Loucy (cell line): ENCODE measurements around the gene SH3RF3.

Experiments
- H2AFZ ChIP-seq: fragments of 200-600 bp; sonication (generic); 2 replicates; pipeline ENCODE4 v1.6.0; 2016; ENCODE audit warnings: antibody characterized with exemption, mild to moderate bottlenecking, low read length, moderate library complexity
- H3F3A ChIP-seq: fragments of 200-600 bp; 2 replicates; pipeline ENCODE4 v1.6.0; 2016; ENCODE audit warnings: antibody characterized with exemption, low read depth, mild to moderate bottlenecking
- H3K27me3 ChIP-seq: fragments of 200-600 bp; sonication (generic); 2 replicates; pipeline ENCODE4 v1.6.1; 2014; ENCODE audit warnings: low read length, mild to moderate bottlenecking; ENCODE audit not compliant: insufficient read depth, poor library complexity, severe bottlenecking
- H3K36me3 ChIP-seq: fragments of 200-600 bp; sonication (generic); 2 replicates; pipeline ENCODE4 v1.6.1; 2016; ENCODE audit warnings: low read length; ENCODE audit not compliant: insufficient read depth
- H3K4me1 ChIP-seq: fragments of 200-600 bp; sonication (generic); 2 replicates; pipeline ENCODE4 v1.5.1; 2014; ENCODE audit warnings: low read length, mild to moderate bottlenecking; ENCODE audit not compliant: insufficient read depth, poor library complexity, severe bottlenecking
- H3K4me2 ChIP-seq: fragments of 200-600 bp; sonication (generic); 2 replicates; pipeline ENCODE4 v1.6.0; 2014; ENCODE audit warnings: antibody characterized with exemption, low read length, low read depth, mild to moderate bottlenecking; ENCODE audit not compliant: poor library complexity, severe bottlenecking
- H3K4me3 ChIP-seq: fragments of 200-600 bp; sonication (generic); 2 replicates; pipeline ENCODE4 v1.5.1; 2014; ENCODE audit warnings: low read length, mild to moderate bottlenecking, mixed read lengths; ENCODE audit not compliant: poor library complexity, severe bottlenecking
- H3K79me2 ChIP-seq: fragments of 200-600 bp; sonication (generic); 2 replicates; pipeline ENCODE4 v1.6.1; 2014; ENCODE audit warnings: low read length; ENCODE audit not compliant: insufficient read depth
- H3K9ac ChIP-seq: fragments of 200-600 bp; sonication (generic); 2 replicates; pipeline ENCODE4 v1.6.0; 2014; ENCODE audit warnings: mild to moderate bottlenecking, low read depth, low read length, moderate library complexity; ENCODE audit not compliant: poor library complexity, severe bottlenecking
- H3K9me2 ChIP-seq: fragments of 200-600 bp; sonication (generic); replicated peaks from 2 replicates; pipeline ENCODE4 v1.6.1; 2016; ENCODE audit warnings: low read depth, low read length, mixed read lengths
- H3K9me3 ChIP-seq: fragments of 200-600 bp; sonication (generic); 2 replicates; pipeline ENCODE4 v1.6.1; 2014; ENCODE audit warnings: mild to moderate bottlenecking, antibody characterized with exemption, low read length, low read depth; ENCODE audit not compliant: insufficient read depth
- H4K20me1 ChIP-seq: fragments of 200-600 bp; sonication (generic); 2 replicates; pipeline ENCODE4 v1.6.0; 2014; ENCODE audit warnings: antibody characterized with exemption, low read length, mild to moderate bottlenecking; ENCODE audit not compliant: insufficient read depth, poor library complexity, severe bottlenecking
- CTCF ChIP-seq: fragments of 200-600 bp; sonication (generic); conservative IDR thresholded peaks from 2 replicates; pipeline ENCODE4 v1.5.1; 2014; ENCODE audit warnings: mild to moderate bottlenecking, antibody characterized with exemption, low read length
- EZH2phosphoT487 ChIP-seq: fragments of 200-600 bp; IDR thresholded peaks from 2 replicates; pipeline ENCODE4 v1.6.1; 2018; ENCODE audit warnings: antibody characterized with exemption, mild to moderate bottlenecking, moderate library complexity, borderline replicate concordance

The SH3RF3 gene

GRCh38 chr2:109213646-109214433, 84.8 kb downstream of the SH3RF3 start:
- Histone ChIP-seq H3K9ac (peak overlapping the region; percentile 42), H3K36me3 (no peaks in the 10 kb centered on the region), H4K20me1 (no peaks in the 10 kb centered on the region), H3K9me2 (no peaks in the 10 kb centered on the region), H2AFZ (no peak overlapping the region), H3K79me2 (peaks cover 36% of the 10 kb centered on the region), H3F3A (0 out of 2 replicates have a peak, but pooled peaks cover 5% of the 10 kb centered on the region), H3K9me3 (no peaks in the 10 kb centered on the region), H3K4me2 (peak overlapping the region; percentile 66), H3K4me1 (peaks cover 67% of the 10 kb centered on the region), H3K27me3 (no peaks in the 10 kb centered on the region), H3K4me3 (peak overlapping the region; percentile 57)
- TF ChIP-seq CTCF (no peak), EZH2phosphoT487 (no peak; the same call in 1 of the 2 replicates)

GRCh38 chr2:109214651-109215371, 85.8 kb downstream of the SH3RF3 start:
- Histone ChIP-seq H3F3A (0 out of 2 replicates have a peak, but pooled peaks cover 5% of the 10 kb centered on the region), H4K20me1 (no peaks in the 10 kb centered on the region)

GRCh38 chr2:109215866-109216265, 86.9 kb downstream of the SH3RF3 start:
- Histone ChIP-seq H3K9me3 (no peaks in the 10 kb centered on the region), H3K27me3 (no peaks in the 10 kb centered on the region), H3K9ac (no peak overlapping the region), H3K4me3 (no peak overlapping the region), H2AFZ (no peak overlapping the region), H3K4me1 (peaks cover 77% of the 10 kb centered on the region), H3K79me2 (peaks cover 45% of the 10 kb centered on the region), H3K9me2 (no peaks in the 10 kb centered on the region), H3K4me2 (peak overlapping the region; percentile 5), H3K36me3 (no peaks in the 10 kb centered on the region), H3F3A (0 out of 2 replicates have a peak, but pooled peaks cover 5% of the 10 kb centered on the region), H4K20me1 (no peaks in the 10 kb centered on the region)
- TF ChIP-seq CTCF (no peak), EZH2phosphoT487 (no peak)

More at GRCh38 chr2:109214651-109215371, 85.8 kb downstream of the SH3RF3 start:
- Histone ChIP-seq H3K27me3 (no peaks in the 10 kb centered on the region), H2AFZ (no peak overlapping the region), H3K9ac (peak overlapping the region; percentile 42), H3K4me3 (peak overlapping the region; percentile 57), H3K79me2 (peaks cover 45% of the 10 kb centered on the region), H3K36me3 (no peaks in the 10 kb centered on the region), H3K4me2 (peak overlapping the region; percentile 66), H3K9me3 (no peaks in the 10 kb centered on the region), H3K4me1 (peaks cover 74% of the 10 kb centered on the region), H3K9me2 (no peaks in the 10 kb centered on the region)
- no peak for TF ChIP-seq CTCF
- no peak for TF ChIP-seq EZH2phosphoT487
